ENCODE data around the gene NCOA3.
"Not testable (repeated sequence)": the region's sequence is repeated elsewhere in the genome, so short reads cannot be mapped to it uniquely, and the experiment has no call there.

NCOA3 gene

GRCh38 chr20:47475419-47476044 is 26.2 kb upstream of the NCOA3 start:
- DNase-seq, result no peak

- DNase-seq, result no peak
Measured at GRCh38 chr20:47476452-47476851, 25.2 kb upstream of the NCOA3 start.

- DNase-seq, result no peak
Measured at GRCh38 chr20:47479093-47479492, 22.6 kb upstream of the NCOA3 start.

GRCh38 chr20:47479506-47479905 is 22.2 kb upstream of the NCOA3 start:
- no peak for DNase-seq

GRCh38 chr20:47480239-47480638 is 21.4 kb upstream of the NCOA3 start:
- DNase-seq, result no peak

GRCh38 chr20:47480705-47481104 is 21.0 kb upstream of the NCOA3 start:
- no peak for DNase-seq

GRCh38 chr20:47481330-47482216 is 20.1 kb upstream of the NCOA3 start:
- DNase-seq, result no peak

- DNase-seq, result no peak
Measured at GRCh38 chr20:47482705-47483104, 19.0 kb upstream of the NCOA3 start.

- no peak for DNase-seq
Measured at GRCh38 chr20:47484303-47484702, 17.4 kb upstream of the NCOA3 start.

- DNase-seq, result peak; percentile 49
Measured at GRCh38 chr20:47487175-47487917, 14.3 kb upstream of the NCOA3 start.

GRCh38 chr20:47489448-47489872 is 12.2 kb upstream of the NCOA3 start:
- DNase-seq, result no peak

- DNase-seq, result no peak
Measured at GRCh38 chr20:47490795-47491194, 10.9 kb upstream of the NCOA3 start.

GRCh38 chr20:47492284-47492683 is 9.4 kb upstream of the NCOA3 start:
- DNase-seq, result no peak

- peak; percentile 46 for DNase-seq
Measured at GRCh38 chr20:47493175-47493962, 8.3 kb upstream of the NCOA3 start.

- no peak for DNase-seq
Measured at GRCh38 chr20:47493963-47494293, 7.8 kb upstream of the NCOA3 start.

- not testable (repeated sequence) for DNase-seq
Measured at GRCh38 chr20:47494606-47495005, 7.1 kb upstream of the NCOA3 start.

GRCh38 chr20:47496118-47496517 is 5.6 kb upstream of the NCOA3 start:
- no peak for DNase-seq

- no peak for DNase-seq
Measured at GRCh38 chr20:47498606-47499005, 3.1 kb upstream of the NCOA3 start.

- no peak for DNase-seq
Measured at GRCh38 chr20:47499053-47499452, 2.6 kb upstream of the NCOA3 start.

GRCh38 chr20:47500082-47500481 is 1.6 kb upstream of the NCOA3 start:
- not testable (repeated sequence) for DNase-seq

- DNase-seq, result no peak
Measured at GRCh38 chr20:47500554-47500953, 1.1 kb upstream of the NCOA3 start.

- no peak for DNase-seq
Measured at GRCh38 chr20:47501116-47501481, 588 bp upstream of the NCOA3 start.

Data from SIG-M5 (cell line).